ENCODE results near the gene ATP6V1B1. TPM values are rescaled to one million over a fixed set of nuclear protein-coding genes. Genes with fewer than 3 reads are reported as not detected.

The ATP6V1B1 gene
- total and polyA plus RNA-seq, 9 of the 15 experiments (the other 6 are each of a cell fraction or from before 2014, with no cell fraction given), result not detected

GRCh38 chr2:70936979-70937811 is 1.5 kb downstream of the ATP6V1B1 start (continued):
- no peak for TF ChIP-seq ZNF280A (IDR thresholded peaks at IDR 0.05; ENCODE audit: low read depth, partially characterized antibody)

- H3K9ac ChIP-seq (ENCODE audit: insufficient read depth in 1 of 2, low read depth in 2 of 2, low read length in 2 of 2), result no peak overlapping the region
- H3K4me3 ChIP-seq, result no peak overlapping the region
- no TSS peak for BruUV-seq (replicated peaks)
- no peak for FAIRE-seq
- H2AFZ ChIP-seq (ENCODE audit: low read depth, low read length), result no peak overlapping the region
- peaks cover 6% of the 10 kb centered on the region; the same call in 1 of the 2 replicates for H4K20me1 ChIP-seq (replicated peaks; ENCODE audit: control insufficient read depth, insufficient read depth, low read length)
- intact Hi-C loops (cut with micrococcal nuclease), result no loop called here
- ChIA-PET POLR2A (interaction anchor here (1.7 kb wide), 1 partner anchor 10 kb away, joined by 5 read pairs; no protein-coding TSS in a partner anchor), CTCF (ENCODE audit: low intra/inter-chr PET ratio) (no interaction called here)
- DNase-seq (ENCODE audit: extremely low read depth in 1 of 4, low spot score in 3 of 4), result no peak
- TF ChIP-seq KHSRP (IDR thresholded peaks at IDR 0.05), result no peak
- no peak for TF ChIP-seq ZNF354B (CRISPR knock-in tag; IDR thresholded peaks at IDR 0.05)
- TF ChIP-seq HNRNPUL1 (IDR thresholded peaks at IDR 0.05; ENCODE audit: low read length), result no peak
- no peak for TF ChIP-seq NKRF (IDR thresholded peaks at IDR 0.05; ENCODE audit: borderline replicate concordance)
- no peak for TF ChIP-seq MLX (CRISPR knock-in tag; conservative IDR thresholded peaks at IDR 0.05)
- no peak for TF ChIP-seq NELFE (IDR thresholded peaks at IDR 0.05; ENCODE audit: insufficient read depth, insufficient read length)
- TF ChIP-seq ZNF239 (CRISPR knock-in tag; IDR thresholded peaks at IDR 0.05), result no peak
- H3K9me1 ChIP-seq (ENCODE audit: control insufficient read depth, insufficient read depth, low read length), result peaks cover 7% of the 10 kb centered on the region
- WGBS (ENCODE audit: insufficient coverage, low coverage, missing lambda C conversion rate), result 1% methylated on average over 10 of the region's 10 CpGs
- in situ Hi-C loops (cut with MboI), result no loop called here
- no peak for ATAC-seq
- no peaks in the 10 kb centered on the region for H3K79me2 ChIP-seq (ENCODE audit: control insufficient read depth, insufficient read depth, low read length)
- peaks cover 0 to 5% of the 10 kb centered on the region in 2 experiments; a peak in 2 of 5 replicates for H3K4me1 ChIP-seq (replicated peaks in 1 of 2; ENCODE audit: control insufficient read depth in 2 of 2, insufficient read depth in 2 of 2, low read length in 2 of 2)
- H3K36me3 ChIP-seq (ENCODE audit: control insufficient read depth, insufficient read depth, low read length), result no peaks in the 10 kb centered on the region
- no peak overlapping the region for H3K4me2 ChIP-seq (ENCODE audit: insufficient read depth, low read length)
- H3K9me3 ChIP-seq (replicated peaks; ENCODE audit: control insufficient read depth, insufficient read depth, low read depth, low read length), result no peaks in the 10 kb centered on the region
- no peak overlapping the region for H3K27ac ChIP-seq (ENCODE audit: extremely low read depth, low read depth, low read length)
- peaks cover 10 to 52% of the 10 kb centered on the region in 2 experiments; a peak in 3 of 5 replicates for H3K27me3 ChIP-seq (ENCODE audit: control insufficient read depth in 2 of 2, insufficient read depth in 2 of 2, low read length in 2 of 2)
Observed at GRCh38 chr2:70937866-70938585, 2.3 kb downstream of the ATP6V1B1 start.
